HG02870 (cell line): ENCODE measurements around the gene GARS1.

Experiments
- ATAC-seq: cut with Tn5 transposase; IDR thresholded peaks from one replicate; pipeline ENCODE4 v1.9.1; 2021; ENCODE audit warnings: mild to moderate bottlenecking, moderate library complexity; ENCODE audit not compliant: unreplicated experiment

GARS1 gene

DNA sequence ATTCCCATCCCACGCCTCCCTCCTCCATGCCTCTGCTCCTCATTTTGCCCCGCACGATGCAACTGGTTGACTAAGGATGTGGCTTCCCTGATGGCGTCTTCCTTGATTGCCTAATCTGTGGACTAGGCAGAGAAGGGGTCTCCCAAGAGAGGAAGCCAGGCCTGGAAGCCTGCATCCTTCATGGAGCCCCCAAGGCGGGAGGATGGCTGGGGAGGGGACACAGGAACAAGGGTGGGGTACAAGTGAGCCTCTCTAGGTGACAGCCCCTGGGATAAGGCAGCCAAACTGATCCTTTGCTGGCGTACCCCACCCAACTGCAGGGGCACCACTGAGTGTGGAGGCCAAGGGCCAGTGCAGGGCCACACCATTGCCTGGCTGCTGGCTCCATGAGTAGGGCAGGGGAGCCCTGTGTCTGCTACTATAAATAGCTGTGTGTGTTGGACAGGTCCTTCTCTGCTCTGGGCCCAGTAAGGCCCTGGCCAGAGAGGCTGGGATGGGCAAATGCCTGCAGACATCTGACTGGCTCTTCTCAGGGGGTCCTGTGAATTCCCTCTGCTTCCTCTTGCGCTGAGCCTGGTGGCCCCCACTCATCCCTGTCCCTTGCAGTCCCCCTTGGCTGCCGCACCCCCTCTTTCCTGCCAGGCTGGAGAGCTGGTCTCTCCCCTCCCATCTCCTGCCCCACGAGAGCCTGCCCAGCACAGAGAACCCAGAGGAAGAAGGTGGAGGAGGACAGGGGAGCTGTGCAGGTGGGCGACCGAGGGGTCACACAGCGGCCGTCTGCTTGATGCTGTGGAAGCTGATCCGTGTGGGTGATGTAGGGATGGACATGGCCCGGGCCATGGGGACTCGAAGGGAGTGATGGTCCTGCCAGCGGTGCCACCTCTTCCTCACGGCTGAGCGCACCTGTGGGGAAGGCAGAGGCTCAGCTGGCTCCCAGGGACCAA is 58.3 kb downstream of the GARS1 start:
- no peak for ATAC-seq

DNA sequence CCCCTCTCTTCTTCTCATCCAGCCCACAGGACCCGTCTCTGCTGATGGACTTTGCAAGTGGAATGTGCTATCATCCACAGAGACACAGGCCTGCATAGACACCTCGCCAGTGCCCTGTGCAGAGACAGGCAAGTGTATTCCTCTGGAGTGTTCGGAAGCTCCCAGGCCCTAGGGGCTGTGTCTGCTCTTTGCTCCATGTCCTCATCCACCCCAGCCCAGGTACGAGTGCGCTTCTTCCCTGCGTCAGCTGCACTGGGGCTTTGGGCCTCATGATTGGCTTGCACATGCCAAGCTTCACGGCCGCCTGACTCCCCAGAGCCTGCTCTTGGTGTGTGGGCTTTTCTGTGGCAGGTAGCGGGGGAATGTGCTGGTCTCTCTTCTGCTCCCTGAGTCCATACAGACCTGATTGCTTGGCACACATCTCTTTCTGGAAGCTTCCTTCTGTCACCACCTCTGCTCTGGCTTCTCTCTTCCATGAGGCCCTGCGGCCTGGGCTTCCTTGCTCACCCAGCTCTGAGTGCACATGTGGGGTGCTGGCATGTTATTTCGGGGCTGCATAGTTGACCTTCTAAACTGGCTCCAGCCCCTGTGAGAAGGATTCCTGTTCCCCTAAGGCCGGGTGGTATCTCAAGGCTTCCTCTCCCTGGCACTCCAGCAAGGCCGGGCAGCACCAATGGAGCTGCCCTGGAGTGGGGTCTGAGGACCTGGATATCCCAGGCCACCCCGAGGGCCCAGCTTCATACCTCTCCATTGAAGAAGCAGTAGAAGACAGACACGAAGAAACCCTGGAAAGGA is 59.8 kb downstream of the GARS1 start:
- ATAC-seq = no peak

DNA sequence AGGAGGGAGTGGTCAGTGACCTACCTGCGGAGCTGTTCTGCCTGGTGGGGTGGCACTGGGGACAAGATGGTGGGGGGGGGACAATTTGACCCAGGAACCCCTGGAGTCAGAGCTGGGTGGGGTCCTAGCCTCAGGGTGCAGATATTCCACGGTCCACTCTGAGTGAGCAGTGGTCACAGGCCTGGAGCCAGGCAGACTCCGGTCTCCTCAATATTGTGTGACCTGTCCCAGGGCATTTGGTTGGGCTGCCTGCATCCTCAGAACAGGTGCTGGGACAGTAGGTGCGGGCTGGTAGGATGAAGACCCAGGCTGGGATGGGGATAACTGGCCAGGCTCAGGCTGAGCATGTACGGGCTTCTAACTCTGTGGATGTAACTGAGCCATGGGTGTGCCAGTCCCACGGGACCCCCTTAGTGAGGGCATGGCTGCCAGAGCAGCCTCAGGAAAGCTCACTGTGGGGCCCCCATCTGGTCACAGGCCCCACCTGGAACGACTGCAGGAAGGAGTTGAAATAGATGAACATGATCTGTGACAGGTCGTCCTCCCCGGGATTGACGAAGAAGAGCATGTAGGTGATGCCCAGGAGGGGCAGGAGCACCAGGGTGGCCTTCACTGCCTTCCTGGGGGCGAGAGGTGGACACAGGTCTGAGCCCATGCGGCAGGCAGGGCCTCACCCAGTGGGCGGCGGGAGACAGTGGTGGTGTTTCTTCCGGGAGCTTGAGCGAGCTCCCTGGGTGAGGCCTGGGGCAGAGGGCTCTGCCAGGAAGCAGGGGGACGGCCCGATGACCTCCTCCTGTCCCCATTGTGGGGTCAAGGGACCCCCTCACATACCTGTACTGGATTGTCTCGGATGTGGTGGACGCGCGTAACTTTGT is 60.7 kb downstream of the GARS1 start:
- ATAC-seq = no peak

DNA sequence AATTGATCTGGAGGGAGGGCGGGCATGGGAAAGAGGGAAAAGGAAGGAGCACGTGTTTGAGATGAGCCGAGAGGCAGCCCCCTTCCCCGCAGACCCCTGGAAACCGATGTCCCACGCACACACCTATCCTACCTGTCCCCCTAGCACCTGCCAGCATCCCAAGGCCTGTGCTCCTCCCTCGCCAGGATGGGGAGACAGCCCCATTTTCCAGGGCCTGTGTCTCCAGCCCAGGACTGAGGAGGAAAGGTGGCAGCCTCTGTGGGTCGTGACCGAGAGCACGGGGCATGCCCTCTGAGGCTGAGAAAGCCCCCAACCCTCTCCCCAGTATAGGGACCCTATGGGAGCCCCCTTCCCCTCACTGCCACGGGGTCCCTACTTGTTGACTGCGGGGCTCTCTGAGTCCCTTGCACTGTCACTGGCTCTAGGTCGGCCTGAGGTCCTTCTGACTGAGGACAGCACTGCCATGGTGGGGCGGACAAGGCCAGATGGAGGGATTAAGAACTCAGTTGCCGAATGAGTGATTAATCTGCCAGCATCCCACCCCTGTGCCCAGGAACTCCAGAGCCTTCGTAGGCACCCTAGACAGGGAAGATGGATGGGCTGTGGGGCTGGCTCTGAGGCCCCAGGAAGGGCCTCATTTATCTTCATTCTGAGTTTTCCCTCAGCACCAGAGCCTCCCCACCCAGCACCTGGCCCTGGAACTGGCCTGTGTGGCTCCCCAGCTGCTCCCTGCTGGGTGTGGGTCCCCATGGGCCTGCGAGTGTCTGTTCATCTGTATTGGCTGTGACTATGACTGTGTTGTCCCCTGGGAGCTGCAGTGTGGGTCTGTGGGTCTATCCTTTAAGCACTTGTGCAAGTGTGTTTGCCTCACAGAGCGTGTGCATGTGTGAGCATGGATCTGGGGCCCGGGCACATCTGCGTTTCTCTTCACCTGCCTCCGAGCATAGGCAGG is 61.6 kb downstream of the GARS1 start:
- ATAC-seq = no peak

DNA sequence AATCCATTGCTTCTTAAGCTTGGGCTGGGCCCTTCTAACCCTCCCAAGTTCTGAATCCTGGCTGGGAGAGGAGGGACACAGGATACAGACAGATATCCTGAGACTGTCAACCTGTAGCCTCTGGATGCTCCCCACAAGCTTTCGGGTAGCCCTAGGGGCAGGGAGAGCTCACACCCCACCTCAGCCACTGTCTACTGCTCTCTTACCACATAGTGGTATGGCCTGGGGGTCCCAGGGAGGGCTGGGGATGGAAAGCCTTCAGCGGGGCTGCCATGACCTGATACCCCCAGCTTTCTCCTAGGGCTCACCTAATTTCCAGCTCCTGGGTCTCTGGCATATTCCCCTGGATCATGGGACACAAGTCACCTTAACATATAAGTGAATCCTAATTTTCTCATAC is 62.5 kb downstream of the GARS1 start:
- no peak for ATAC-seq

DNA sequence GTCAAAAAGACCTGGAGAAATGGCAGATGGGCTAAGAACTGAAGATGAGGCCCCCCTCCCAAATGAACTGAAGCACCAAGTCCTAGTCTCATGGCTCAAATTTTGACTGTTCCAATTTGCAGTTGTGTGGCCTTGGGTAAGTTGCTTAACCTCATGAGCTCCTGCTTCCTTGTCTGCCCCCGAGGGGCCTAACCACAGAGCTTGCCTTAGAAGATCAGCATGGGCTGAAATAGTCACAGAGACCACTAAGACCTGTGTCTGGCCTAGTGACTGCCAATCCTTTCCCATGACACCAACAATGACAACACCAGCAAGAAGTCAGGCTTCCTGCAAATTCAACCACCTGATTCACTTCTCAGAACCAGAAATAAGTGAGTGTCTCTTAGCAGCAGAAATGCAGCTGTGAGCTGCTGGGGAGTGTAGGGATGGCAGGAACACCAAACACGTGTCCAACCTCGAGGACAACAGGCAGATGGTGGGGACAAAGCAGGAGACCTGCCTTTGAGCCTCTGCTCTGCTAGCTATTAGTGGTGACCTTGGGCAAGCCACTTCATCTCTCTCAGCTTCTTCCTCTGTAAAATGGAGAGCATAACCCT is 63.9 kb downstream of the GARS1 start:
- no peak for ATAC-seq

DNA sequence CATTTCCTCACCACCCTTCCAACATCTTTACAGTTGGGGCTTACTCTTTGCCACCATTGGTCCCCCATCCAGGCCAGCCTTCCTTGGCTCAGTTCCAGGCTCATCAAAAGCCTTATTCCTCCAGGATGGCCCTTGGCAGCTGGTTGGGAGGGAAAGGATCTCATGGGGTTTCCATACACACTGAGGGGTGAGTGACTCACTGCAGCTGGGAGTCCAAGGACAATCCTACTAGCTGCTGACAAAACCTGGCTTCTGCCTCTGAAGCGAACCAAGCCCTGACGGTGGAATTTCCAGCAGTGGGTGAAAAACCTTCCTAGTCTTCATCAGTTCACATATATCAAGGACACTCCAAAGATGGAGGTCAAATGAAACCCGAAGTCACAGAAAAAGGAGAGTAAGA is 64.6 kb downstream of the GARS1 start:
- no peak for ATAC-seq

DNA sequence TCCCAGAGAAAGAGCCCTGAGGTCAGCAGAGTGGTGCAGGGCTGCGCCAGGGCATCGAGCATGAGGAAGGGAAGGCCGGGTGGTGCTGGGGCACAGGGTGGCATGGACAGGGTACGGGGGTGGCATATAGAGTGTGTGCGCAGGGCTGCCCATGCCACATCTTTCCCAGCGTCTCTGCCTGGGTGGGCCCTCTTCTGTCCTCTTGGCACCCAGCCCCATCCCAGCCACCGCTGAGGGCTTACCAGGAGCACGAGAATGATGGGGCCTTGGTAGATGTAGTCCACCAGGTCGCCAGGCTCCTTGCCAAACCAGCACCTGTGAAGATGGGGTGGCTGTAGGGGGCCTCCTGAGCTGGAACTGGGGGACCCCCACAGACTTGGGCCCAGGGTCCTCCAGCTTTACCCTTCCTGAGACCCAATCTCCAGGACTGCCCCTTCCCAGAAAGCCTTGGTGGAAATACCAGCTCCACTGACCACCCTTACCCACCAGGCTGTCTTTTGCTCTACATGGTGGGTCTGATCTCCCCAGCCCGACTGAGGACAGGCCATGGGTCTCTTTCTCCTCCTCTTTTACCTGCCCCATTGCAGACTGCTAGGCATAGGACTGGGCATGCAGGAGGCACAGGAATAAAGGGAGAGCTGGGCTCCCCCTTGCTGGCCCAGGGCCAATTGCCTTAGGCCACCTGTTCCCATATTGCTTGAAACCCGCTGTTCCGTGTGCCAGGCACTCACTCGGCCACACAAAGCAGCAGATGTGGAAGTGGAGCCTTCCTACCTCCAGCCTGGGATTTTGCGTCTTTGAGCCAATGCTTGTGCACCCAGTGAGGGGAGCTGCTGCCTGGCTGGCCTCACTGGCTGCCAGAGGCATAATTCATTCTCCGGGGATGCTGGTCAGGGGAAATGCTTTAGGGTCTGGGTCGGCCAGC is 65.9 kb downstream of the GARS1 start:
- no peak for ATAC-seq

DNA sequence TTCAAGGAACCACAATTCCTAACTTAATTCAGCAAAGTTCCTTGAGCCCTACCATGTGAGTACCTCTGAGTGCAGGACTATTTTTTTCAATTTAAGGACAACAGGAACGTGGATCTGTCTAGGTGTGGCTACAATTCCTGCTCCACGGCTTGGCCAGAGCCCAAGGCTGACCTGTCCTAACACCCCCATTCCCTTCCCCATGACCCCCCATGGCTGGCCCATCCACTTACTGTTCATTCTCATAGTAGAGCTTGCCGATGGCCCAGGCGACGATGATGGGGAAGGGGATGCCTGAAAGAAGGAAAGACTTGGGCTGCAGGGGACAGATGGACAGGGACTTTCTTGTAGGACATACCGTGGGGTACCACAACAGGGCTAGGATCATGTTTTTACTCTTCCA is 67.2 kb downstream of the GARS1 start:
- ATAC-seq = no peak

DNA sequence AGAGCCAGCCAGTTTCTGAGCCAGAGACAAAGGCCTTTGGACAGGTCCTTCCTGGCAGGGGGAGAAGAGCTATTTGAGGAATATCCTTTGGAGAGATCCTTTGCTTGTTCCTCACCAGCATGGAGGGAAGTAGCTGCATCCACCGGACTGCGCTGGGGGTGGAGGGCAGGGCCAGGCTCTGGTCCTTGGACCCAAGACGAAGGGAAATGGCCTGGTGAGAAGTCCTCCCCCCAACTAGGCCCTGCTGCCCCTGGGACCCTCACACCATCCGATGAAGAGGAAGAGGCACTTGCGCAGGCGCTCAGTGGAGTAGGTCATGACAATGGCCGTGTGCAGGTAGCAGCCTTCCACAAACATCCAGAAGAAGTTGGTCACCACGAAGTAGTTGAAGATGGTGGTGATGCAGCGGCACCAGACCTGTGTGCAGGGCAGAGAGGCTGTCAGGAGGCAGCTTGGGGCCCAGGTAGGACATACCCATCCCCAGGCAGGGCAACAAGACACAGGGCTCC is 67.8 kb downstream of the GARS1 start:
- no peak for ATAC-seq

DNA sequence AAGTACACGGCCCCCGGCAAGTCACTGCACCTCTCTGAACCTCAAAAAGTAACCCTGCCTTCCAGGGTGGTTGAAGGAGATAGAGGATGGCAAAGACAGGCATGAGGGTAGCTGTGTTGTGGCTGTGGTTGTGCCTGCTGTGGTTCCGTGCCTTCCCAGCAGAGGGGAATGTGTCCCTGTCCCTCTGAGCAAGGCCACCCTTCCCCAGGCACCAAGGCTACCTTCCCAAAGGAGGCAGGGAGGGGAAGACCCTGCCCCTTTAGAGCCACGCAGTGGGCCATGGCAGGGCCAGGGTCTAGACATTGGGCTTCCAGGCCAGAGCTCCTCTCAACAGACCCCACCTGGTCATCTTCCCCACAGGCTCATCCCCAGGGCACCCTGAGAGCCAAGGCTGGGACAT is 68.7 kb downstream of the GARS1 start:
- no peak for ATAC-seq

DNA sequence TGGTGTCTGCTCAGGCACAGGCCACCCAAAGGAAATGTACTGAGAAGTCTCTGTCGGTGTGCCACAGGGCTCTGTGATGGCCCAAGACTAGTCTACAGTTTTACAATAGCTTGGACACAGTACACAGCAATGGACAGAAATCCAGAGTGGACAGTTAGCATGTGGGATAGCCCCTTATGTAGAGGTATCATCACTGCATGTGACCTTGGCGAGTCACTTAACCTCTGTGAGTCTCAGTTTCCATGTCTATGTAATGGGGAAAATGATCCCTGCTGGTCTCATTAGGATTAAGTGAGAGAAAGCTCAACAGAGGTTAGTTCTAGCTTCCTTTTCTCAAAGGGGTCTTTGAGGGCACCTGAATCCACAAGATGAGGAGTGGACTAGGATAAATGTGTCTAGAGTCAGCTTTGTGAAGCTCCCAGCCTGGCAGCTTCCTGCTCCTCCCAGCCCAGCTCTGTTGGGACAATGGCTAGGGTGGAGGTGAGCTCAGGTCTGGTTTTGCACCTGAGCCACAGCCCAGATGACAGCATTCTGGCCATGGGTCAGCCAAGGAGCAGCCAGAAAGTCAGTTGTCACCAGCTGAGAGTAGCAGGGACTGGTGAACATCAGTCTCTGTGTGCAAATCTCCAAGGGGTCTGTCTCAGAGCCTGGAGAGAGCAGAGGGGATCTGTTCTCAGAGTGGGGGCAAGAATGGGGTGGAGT is 69.7 kb downstream of the GARS1 start:
- no peak for ATAC-seq

DNA sequence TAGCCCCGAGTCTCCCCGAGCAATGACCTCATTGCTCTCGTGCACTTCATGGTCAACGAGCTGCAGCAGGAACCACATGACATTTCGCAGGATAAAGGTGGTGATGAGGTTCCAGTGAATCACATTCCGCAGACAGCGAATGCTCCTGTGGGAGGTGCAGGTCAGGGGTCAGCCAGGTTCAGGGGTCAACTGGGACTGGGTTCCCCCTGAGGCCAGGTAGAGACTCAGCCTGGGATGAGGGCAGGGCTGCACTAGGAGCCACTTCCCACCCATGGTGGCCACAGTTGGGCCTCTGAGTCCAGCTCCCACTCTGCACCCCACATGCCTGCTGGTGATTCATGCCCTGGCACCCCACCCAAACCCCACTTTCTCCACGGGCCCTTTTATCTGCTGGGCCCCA is 70.4 kb downstream of the GARS1 start:
- no peak for ATAC-seq

DNA sequence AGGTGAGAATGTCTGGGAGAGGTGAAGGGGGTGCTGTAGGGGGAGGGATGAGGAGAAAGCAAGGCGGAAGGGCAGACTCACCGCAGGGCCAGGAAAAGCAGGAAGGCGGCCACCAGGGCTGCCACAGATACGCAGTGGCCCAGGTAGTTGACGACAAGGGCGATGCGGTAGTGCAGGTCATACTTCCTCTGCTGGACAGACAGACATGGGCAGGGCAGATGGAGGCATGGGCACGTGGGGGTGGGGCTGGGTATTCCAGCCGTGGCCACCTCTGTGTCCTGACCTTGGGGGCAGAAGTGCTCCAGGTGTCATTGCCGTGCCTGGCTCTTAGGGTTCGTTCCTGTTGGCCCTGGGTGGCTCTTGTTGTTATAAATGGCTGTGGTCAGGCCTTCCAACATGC is 70.8 kb downstream of the GARS1 start:
- ATAC-seq = no peak

DNA sequence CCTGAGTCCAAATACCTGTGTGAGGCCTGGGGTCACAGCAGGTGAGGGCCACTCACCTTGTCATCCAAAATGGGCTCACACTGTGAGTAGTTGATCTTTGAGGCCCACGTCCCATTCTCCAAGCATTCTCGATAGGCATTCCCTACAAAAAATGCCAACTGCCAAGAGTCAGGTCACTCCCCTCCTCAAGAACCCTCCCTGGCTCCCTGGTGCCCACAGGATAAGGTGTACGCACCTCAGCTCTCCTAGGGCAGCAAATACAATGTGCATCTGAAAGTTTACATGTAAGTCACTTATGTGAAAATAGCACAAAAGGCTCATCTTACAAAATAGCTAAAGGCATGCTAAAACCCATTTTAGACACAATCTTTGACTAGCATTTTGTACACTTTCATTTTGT is 72.5 kb downstream of the GARS1 start:
- no peak for ATAC-seq

DNA sequence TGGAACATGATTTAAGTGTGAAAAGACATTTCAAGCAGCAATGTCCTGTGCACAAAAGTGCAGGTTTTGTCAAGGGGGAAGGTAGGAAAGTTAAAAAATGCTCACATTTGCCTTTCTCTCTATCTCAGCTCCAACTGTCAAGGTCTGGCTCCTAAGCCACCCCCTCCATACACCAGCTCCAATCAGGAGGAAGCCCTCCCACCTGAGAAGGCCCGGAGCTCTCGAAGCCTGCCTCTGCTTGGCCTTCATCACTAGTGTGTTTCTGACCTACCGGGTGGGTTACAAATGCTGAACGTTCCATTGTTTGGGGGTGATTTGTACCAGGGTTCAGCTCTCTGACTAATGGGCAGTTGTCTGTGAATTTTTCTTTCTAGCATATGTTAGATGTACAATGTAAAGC is 73.4 kb downstream of the GARS1 start:
- no peak for ATAC-seq

DNA sequence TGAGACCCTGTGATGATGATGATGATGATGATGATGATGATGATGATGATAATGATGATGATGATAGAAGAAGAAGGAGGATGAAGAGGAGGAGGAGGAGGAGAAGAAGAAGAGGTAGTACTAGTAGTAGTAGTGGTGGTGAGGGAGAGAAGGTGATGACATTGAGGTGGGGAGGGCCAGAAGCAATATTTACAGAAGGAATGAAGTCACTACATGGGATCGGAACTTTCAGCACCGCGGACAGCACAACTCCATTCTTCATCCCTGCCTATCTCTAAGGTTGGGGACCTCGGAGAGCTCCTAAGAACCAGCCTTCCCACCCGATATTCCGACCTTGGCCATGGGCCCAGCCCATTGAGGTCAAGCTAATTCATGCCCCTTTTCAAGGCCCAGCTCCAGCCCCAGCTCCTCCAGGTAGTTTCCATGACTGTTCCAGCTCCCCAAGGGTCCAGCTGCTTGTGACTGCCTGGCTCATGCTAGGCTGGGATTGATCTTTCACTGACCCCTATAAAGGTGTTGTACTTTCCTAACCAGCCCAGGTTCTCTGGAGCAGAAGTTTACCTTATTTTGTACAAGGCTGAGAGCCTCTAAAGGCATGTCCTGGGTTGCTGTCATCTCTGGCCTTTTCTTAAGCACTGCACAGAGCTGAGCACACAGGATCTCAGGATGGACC is 77.3 kb downstream of the GARS1 start:
- ATAC-seq = no peak
